Astrocyte (in vitro differentiated cells and primary cell): ENCODE data around the gene SRGAP1. TPM values are rescaled to one million over a fixed set of nuclear protein-coding genes. Genes with fewer than 3 reads are reported as not detected.
"Not testable (repeated sequence)": the region's sequence is repeated elsewhere in the genome, so short reads cannot be mapped to it uniquely, and the experiment has no call there.

ENCODE experiments used
- DNase-seq: peaks from one replicate; pipeline ENCODE4 v3.0.0-alpha.2; 2010; ENCODE audit warnings: low read depth
- FAIRE-seq: peaks from 2 replicates; lab custom pipeline; 2011; peaks lifted over from hg19 to GRCh38; lab: Jason Lieb, UNC
- H2AFZ ChIP-seq: 2 replicates; pipeline ENCODE4 v1.6.0; 2012; ENCODE audit warnings: low read depth, low read length, inconsistent platforms
- H3K27ac ChIP-seq: 2 replicates; pipeline ENCODE4 v1.5.1; 2011; ENCODE audit warnings: low read depth, low read length, inconsistent platforms
- H3K27me3 ChIP-seq: 2 replicates; pipeline ENCODE4 v1.6.0; 2011; ENCODE audit warnings: low read length, inconsistent platforms; ENCODE audit not compliant: insufficient read depth
- H3K36me3 ChIP-seq: 2 replicates; pipeline ENCODE4 v1.5.1; 2011; ENCODE audit warnings: low read length, inconsistent platforms; ENCODE audit not compliant: insufficient read depth
- H3K4me1 ChIP-seq: 2 replicates; pipeline ENCODE4 v1.5.1; 2011; ENCODE audit warnings: low read length, inconsistent platforms; ENCODE audit not compliant: insufficient read depth
- H3K4me2 ChIP-seq: 2 replicates; pipeline ENCODE4 v1.6.0; 2012; ENCODE audit warnings: low read length, inconsistent platforms
- H3K4me3 ChIP-seq: 2 replicates; pipeline ENCODE4 v1.5.1; 2011; ENCODE audit warnings: low read depth, mild to moderate bottlenecking, low read length, inconsistent platforms; ENCODE audit not compliant: insufficient read depth
- H3K79me2 ChIP-seq: 2 replicates; pipeline ENCODE4 v1.6.0; 2012; ENCODE audit warnings: mild to moderate bottlenecking, low read length, inconsistent platforms; ENCODE audit not compliant: insufficient read depth
- H3K9ac ChIP-seq: 2 replicates; pipeline ENCODE4 v1.6.0; 2012; ENCODE audit warnings: mild to moderate bottlenecking, low read length, inconsistent platforms
- H3K9me3 ChIP-seq: 2 replicates; pipeline ENCODE4 v1.5.1; 2012; ENCODE audit warnings: low read depth, mild to moderate bottlenecking, low read length, inconsistent platforms; ENCODE audit not compliant: insufficient read depth
- H4K20me1 ChIP-seq: 2 replicates; pipeline ENCODE4 v1.6.0; 2012; ENCODE audit warnings: low read length, inconsistent platforms; ENCODE audit not compliant: insufficient read depth
- H3K27ac Mint-ChIP-seq: one replicate; pipeline ENCODE4 v1.8.0; 2021; ENCODE audit warnings: mild to moderate bottlenecking, mixed read lengths; ENCODE audit not compliant: unreplicated experiment
- H3K27me3 Mint-ChIP-seq: one replicate; pipeline ENCODE4 v1.8.0; 2021; ENCODE audit warnings: low read depth, mixed read lengths; ENCODE audit not compliant: unreplicated experiment
- H3K36me3 Mint-ChIP-seq: one replicate; pipeline ENCODE4 v1.8.0; 2021; ENCODE audit warnings: low read depth, mixed read lengths; ENCODE audit not compliant: unreplicated experiment
- H3K4me1 Mint-ChIP-seq: one replicate; pipeline ENCODE4 v1.8.0; 2021; ENCODE audit warnings: low read depth, mixed read lengths; ENCODE audit not compliant: unreplicated experiment
- H3K4me3 Mint-ChIP-seq: one replicate; pipeline ENCODE4 v1.8.0; 2021; ENCODE audit warnings: mild to moderate bottlenecking, moderate library complexity, mixed read lengths; ENCODE audit not compliant: unreplicated experiment
- H3K9me3 Mint-ChIP-seq: one replicate; pipeline ENCODE4 v1.8.0; 2021; ENCODE audit warnings: mild to moderate bottlenecking, mixed read lengths; ENCODE audit not compliant: unreplicated experiment
- EZH2 ChIP-seq: IDR thresholded peaks from 2 replicates; pipeline ENCODE4 v1.6.1; 2012; ENCODE audit warnings: mild to moderate bottlenecking, low read length, inconsistent platforms; ENCODE audit not compliant: insufficient read depth
- total RNA-seq: library from RNA; stranded (reverse); gene quantifications from 2 replicates; pipeline ENCODE4 v1.2.1, GENCODE V29; 2021
- TF ChIP-seq, protein P1 (sequence below): IDR thresholded peaks from 2 replicates; pipeline ENCODE4 v1.5.1; 2011; ENCODE audit warnings: low read depth, mild to moderate bottlenecking, inconsistent platforms, low read length, moderate library complexity; ENCODE audit not compliant: insufficient read depth

Gene SRGAP1
- total RNA-seq, 1 donor from 2014 or later, result 15.2 TPM

DNA sequence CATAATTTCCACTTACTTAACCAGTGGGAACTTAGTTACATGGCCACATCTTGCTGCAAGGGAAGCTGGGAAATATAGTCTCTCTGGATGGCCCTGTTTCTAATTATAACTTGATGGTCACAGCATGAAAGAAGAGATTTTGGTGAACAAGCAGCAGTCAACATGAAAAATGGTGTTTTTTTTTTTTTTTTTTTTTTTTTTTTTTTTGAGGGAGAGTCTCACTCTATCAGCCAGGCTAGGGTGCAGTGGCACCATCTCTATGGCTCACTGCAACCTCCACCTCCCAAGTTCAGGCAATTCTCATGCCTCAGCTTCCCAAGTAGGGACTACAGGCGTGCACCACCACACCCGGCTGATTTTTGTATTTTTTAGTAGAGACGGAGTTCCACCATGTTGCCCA lies 10.8 kb downstream of the SRGAP1 start:
- Histone ChIP-seq H3K9ac (no peak overlapping the region), H2AFZ (no peak overlapping the region), H4K20me1 (peaks cover 31% of the 10 kb centered on the region), H3K36me3 (no peaks in the 10 kb centered on the region), H3K27me3 (no peaks in the 10 kb centered on the region), H3K4me1 (no peaks in the 10 kb centered on the region), H3K4me3 (no peak overlapping the region), H3K9me3 (no peaks in the 10 kb centered on the region), H3K79me2 (peaks cover 97% of the 10 kb centered on the region), H3K27ac (no peak overlapping the region), H3K4me2 (no peak overlapping the region)
- H3K4me3 Mint-ChIP-seq, result no peak overlapping the region
- DNase-seq, result no peak
- H3K27ac Mint-ChIP-seq, result no peak overlapping the region
- no peaks in the 10 kb centered on the region for H3K9me3 Mint-ChIP-seq
- H3K4me1 Mint-ChIP-seq, result peaks cover 11% of the 10 kb centered on the region
- no peak for FAIRE-seq
- no peaks in the 10 kb centered on the region for H3K36me3 Mint-ChIP-seq
- no peaks in the 10 kb centered on the region for H3K27me3 Mint-ChIP-seq
- no peak for TF ChIP-seq EZH2
- TF ChIP-seq, protein P1, sequence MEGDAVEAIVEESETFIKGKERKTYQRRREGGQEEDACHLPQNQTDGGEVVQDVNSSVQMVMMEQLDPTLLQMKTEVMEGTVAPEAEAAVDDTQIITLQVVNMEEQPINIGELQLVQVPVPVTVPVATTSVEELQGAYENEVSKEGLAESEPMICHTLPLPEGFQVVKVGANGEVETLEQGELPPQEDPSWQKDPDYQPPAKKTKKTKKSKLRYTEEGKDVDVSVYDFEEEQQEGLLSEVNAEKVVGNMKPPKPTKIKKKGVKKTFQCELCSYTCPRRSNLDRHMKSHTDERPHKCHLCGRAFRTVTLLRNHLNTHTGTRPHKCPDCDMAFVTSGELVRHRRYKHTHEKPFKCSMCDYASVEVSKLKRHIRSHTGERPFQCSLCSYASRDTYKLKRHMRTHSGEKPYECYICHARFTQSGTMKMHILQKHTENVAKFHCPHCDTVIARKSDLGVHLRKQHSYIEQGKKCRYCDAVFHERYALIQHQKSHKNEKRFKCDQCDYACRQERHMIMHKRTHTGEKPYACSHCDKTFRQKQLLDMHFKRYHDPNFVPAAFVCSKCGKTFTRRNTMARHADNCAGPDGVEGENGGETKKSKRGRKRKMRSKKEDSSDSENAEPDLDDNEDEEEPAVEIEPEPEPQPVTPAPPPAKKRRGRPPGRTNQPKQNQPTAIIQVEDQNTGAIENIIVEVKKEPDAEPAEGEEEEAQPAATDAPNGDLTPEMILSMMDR, result no peak

DNA sequence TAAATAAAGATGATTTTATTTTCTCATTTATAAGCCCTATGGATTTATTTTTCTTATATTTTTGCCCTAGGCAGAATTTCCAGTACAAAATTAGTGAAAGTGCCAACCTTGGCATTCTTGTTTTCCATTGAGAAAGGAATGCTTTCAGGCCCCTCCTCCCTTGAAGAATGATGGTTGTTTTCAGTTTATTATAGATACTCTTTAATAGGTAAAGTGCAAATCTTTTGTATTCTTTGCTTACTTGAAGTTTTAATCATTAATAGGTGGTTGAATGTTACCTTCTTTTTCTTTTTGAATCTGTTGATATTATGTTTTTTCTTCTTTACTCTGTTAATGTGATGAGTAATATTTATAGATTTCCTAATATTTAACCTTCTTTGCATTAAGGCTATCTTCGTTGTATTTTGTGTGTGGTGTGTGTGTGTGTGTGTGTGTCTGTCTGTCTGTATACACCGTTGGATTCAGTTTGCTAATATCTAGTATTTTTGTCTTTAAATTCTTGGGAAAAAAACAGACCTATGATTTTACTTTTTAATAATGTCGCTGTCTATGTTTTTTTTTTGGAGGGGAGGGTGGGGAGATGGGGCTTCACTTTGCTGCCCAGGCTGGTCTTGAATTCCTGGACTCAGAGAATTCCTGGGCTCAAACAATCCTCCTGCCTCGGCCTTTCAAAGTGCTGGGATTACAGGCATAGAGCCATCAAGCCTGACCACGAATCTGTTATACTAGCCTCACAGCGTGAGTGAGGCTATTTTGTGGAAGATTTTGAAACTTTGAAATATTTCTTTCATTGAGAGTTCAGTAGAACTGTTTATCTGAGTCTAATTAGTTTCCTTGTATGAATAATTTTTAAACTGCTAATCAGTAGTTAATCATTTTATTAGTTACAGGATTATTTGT lies 13.5 kb downstream of the SRGAP1 start:
- Histone ChIP-seq H3K9me3 (no peaks in the 10 kb centered on the region), H3K4me3 (no peak overlapping the region), H3K9ac (no peak overlapping the region), H2AFZ (no peak overlapping the region), H3K27me3 (no peaks in the 10 kb centered on the region), H3K79me2 (peaks cover 85% of the 10 kb centered on the region), H3K36me3 (no peaks in the 10 kb centered on the region), H3K27ac (no peak overlapping the region), H3K4me2 (no peak overlapping the region), H3K4me1 (peaks cover 12% of the 10 kb centered on the region), H4K20me1 (peaks cover 32% of the 10 kb centered on the region)
- Mint-ChIP-seq H3K9me3 (no peaks in the 10 kb centered on the region), H3K27me3 (no peaks in the 10 kb centered on the region), H3K4me1 (peaks cover 20% of the 10 kb centered on the region), H3K4me3 (no peak overlapping the region), H3K27ac (peak overlapping the region; percentile 62), H3K36me3 (no peaks in the 10 kb centered on the region)
- DNase-seq, result peak; percentile 64
- FAIRE-seq, result no peak
- TF ChIP-seq, protein P1, result no peak
- no peak for TF ChIP-seq EZH2

GRCh38 chr12:63859880-63860279 lies 15.4 kb downstream of the SRGAP1 start:
- not testable (repeated sequence) for H3K4me3 ChIP-seq, H3K9me3 Mint-ChIP-seq, DNase-seq, H3K36me3 ChIP-seq, H2AFZ ChIP-seq, H3K27ac Mint-ChIP-seq, H3K27me3 ChIP-seq, H3K4me3 Mint-ChIP-seq, H3K27ac ChIP-seq, H3K9me3 ChIP-seq, H3K27me3 Mint-ChIP-seq, FAIRE-seq, H3K36me3 Mint-ChIP-seq, H3K4me2 ChIP-seq, H3K9ac ChIP-seq
- H3K79me2 ChIP-seq, result peaks cover 83% of the 10 kb centered on the region
- H4K20me1 ChIP-seq, result peaks cover 32% of the 10 kb centered on the region
- H3K4me1 ChIP-seq, result peaks cover 12% of the 10 kb centered on the region
- H3K4me1 Mint-ChIP-seq, result peaks cover 25% of the 10 kb centered on the region
